Mammary epithelial cell (primary cell): ENCODE data around the gene AGPAT2.

ENCODE experiments used
- CTCF ChIP-seq, 2 donors: IDR thresholded peaks in 1 of 2; conservative IDR thresholded peaks in 1 of 2; 2 replicates each; pipeline ENCODE4 v1.5.1; 2011 to 2012; ENCODE audit warnings: inconsistent platforms in 2 of 2, low read length in 2 of 2, mild to moderate bottlenecking in 2 of 2, control low read depth in 1 of 2, low read depth in 1 of 2; ENCODE audit not compliant: insufficient read depth in 1 of 2; ENCODE audit errors: extremely low read depth in 1 of 2
- EZH2 ChIP-seq: IDR thresholded peaks from 2 replicates; pipeline ENCODE4 v1.6.1; 2012; ENCODE audit warnings: low read length, inconsistent platforms, borderline replicate concordance

- no peak for TF ChIP-seq CTCF (conservative IDR thresholded peaks at IDR 0.05 in 1 of 2, IDR thresholded peaks at IDR 0.05 in 1 of 2; ENCODE audit: extremely low read depth in 1 of 2, insufficient read depth in 1 of 2, low read depth in 1 of 2, low read length in 2 of 2)
- TF ChIP-seq EZH2: no peak
These were observed 4.3 kb upstream of the AGPAT2 start for GRCh38 chr9:136691316-136692184.
